NCI-H2196 (cell line): ENCODE results near the gene NIT2.
"Not testable (repeated sequence)": the region's sequence is repeated elsewhere in the genome, so short reads cannot be mapped to it uniquely, and the experiment has no call there.

Source experiments
- DNase-seq: peaks from one replicate; lab custom pipeline; 2025; ENCODE audit not compliant: unreplicated experiment; lab: John Stamatoyannopoulos, UW

Gene NIT2

DNA sequence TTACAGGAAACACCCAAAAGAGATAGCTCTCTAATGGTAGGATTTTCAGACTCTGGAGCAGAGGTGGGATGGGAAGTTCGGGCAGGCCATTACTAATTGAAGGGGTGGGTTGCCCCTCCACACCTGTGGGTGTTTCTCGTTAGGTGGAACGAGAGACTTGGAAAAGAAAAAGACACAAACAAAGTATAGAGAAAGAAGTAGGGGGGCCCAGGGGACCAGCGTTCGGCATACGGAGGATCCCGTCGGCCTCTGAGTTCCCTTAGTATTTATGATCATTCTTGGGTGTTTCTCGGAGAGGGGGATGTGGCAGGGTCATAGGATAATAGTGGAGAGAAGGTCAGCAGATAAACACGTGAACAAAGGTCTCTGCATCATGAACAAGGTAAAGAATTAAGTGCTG, 1.7 kb downstream of the NIT2 start:
- not testable (repeated sequence) for DNase-seq

DNA sequence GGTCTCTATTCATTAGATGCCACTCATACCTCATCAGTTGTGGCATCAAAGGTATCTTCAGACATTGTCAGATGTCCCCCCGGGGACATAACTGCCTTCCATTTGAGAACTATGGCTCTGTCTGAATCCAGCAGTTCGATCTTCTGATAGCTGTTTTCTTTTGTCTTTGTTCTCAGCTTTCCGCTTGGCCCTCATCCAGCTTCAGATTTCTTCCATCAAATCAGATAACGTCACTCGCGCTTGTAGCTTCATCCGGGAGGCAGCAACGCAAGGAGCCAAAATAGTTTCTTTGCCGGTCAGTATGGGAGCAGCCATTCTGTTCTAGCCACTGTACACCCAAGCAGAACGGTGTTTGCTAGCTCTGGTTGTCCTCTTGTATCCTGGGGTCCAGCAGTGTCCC, 4.4 kb downstream of the NIT2 start:
- DNase-seq: no peak

DNA sequence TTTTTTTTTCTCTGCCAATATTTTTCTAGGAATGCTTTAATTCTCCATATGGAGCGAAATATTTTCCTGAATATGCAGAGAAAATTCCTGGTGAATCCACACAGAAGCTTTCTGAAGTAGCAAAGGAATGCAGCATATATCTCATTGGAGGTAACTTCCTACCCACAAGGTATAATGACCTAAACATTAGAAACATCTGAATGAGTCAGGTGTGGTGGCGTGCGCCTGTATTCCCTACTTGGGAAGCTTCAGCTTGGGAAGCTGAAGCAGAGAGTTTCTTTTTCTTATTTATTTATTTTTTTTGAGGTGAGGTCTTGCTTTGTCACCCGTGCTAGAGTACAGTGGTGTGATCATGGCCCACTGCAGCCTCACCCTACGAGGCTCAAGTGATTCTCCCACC, 5.2 kb downstream of the NIT2 start:
- no peak for DNase-seq

DNA sequence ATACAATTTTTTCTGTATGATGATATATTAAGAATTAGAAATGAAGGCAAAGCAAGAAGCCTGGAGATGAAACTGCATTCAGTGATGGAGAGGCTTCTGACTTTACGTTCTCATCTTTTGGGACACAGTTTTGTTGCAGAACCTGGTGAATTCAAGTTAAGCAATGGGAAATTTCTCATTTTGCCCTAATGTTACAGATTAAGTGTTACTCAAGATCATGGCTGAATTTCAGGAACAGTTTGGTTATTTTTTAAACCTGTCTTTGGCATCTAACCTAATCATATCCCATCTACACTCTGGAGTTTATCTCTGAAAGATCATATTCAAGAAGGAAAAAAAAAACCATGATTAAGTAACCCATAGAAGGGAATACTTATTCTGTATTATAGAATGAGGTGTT, 6.0 kb downstream of the NIT2 start:
- no peak for DNase-seq

DNA sequence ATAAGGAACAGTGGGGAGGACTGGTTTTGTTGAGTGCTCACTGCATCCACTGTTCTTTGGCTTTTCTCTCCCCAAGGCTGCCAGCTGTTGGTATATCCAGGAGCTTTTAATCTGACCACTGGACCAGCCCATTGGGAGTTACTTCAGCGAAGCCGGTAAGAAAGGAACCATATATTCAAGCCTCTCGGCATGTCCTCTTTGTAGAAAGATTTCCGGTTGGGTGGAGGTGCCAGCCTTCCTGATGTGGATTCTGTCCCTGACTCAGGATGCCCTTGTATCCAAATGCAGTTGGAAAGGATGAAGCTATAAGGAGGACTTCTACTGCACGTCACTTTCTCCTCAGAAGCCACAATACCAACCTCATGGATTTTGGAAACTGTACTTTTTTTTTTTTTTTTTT, 14.2 kb downstream of the NIT2 start:
- DNase-seq: no peak

DNA sequence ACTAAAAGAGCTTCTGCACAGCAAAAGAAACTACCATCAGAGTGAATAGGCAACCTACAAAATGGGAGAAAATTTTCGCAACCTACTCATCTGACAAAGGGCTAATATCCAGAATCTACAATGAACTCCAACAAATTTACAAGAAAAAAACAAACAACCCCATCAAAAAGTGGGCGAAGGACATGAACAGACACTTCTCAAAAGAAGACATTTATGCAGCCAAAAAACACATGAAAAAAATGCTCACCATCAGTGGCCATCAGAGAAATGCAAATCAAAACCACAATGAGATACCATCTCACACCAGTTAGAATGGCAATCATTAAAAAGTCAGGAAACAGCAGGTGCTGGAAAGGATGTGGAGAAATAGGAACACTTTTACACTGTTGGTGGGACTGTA, 17.2 kb downstream of the NIT2 start:
- DNase-seq: not testable (repeated sequence)

DNA sequence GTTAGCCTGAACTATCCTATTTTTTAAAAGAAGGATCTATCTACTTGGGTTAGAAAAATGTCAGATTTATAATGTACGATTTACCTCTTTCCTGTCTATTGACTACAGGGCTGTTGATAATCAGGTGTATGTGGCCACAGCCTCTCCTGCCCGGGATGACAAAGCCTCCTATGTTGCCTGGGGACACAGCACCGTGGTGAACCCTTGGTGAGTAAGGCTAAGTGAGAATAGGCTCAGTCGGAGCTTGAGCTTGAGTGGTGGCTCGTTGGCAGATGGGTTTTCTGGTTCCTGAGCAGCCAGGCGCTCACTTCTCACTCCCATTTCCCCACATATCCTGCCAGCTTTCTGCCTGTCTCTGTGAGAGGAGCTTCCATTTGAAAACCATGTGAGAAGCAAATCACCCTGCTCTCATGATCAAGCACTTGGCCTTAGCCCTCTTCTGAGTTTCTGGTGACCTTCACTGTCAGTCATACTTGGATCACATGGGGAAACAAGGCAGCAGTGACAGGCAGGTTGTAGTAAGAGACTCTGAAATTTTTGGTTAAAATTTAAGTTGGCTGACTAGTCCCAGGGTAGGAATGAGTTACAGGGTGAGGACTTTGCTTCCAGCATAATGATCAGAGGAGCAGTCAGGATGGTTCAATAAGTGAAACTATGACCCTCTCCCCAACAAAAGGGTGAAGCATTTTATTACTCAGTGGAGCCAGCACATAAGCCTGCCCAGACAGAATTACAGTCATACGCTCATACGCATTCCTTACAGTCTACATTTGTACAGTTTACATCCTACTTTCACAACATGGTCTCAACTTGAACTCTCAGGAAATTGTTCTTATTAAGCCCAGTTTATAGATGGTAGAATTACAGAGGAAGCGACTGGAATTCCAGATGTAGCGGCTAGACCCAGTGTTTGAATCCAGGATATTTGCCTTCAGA, 18.0 kb downstream of the NIT2 start:
- DNase-seq: no peak

DNA sequence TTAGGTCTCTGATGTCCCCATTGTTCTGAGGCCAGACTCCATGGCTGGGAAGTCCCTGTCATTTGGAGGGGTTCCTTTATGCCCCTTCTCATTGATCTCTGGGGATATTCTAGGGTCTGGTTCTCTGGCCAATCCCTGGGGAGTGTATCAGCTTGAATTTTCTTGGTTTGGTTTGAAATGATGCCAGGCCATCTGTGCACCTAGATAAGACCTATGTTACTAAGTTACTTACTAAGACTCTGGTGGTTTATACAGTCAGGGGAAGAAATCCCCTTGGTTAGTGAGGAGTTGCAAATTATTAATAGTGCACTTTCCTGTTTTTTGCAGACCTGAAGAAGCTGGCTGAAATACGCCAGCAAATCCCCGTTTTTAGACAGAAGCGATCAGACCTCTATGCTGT, 20.3 kb downstream of the NIT2 start:
- DNase-seq: no peak

DNA sequence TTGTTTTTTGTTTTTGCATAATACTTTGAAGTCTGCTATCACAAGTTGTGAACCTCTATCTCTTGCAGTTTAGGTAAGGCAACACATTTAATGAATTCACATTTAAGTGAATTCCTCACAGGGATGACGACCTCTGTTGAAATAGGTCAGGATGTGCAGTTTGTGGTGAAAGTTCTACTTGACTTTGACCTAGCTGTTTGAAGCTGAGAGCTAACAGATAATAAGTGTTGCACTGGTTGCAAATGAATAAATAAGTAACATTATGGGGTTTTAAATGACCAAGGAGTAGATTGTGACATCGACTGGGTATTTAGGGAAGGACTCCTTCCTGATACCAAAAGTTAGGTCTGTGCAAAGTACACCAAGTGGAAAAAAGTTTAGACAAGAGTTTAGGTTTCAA, 23.9 kb downstream of the NIT2 start:
- no peak for DNase-seq

DNA sequence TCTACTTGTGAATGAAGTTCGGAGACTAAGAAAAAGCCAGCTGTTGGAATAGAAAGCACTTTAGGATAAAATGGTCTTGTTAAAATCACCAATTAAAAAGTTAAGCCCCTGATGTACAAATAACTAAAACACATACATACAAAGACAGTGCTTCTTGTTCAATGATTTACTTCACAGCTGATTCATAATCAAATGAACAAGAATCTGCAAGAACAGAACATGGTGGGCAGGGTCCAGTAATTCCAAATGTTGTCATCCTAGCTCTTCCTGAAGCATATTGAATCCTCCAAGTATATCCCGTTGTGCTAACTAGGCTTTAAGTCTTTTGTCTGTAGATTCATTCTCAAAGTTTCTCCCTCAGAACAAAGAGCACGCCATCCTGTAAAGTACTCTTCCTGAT, 24.5 kb downstream of the NIT2 start:
- DNase-seq: no peak

DNA sequence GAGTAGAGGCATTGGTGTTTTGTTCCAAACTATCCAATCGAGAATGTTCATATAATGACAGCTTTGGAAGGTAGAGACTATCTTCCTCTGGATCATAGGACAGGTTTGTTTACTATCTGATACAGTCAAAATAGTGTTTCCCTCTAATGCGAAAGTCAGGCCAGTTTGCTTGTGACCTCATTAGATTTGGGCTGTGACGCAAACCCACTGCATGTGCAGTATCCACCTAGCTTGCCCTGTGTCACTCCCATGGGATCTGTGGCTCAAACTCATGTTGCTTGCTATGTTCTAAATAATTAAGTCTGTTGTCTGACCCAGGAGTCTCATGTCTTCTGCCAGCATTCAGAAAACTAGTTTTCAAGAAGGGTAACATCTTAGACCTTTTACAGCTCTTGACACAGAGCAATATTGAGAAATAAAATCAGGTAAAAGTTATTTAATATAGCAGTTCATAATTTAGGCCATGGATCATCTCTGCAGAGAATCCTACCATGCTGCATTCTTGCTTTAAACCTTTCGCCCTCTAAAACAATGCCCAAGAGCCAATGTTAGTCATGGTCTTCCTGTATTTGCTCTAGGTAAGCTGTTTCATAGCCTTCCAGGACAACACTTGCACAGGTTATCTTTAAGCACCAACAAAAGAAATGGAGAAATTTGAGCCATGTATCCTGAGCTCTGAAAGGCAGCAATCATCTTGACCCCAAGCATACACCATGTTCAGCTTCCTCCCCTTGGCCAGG, 26.4 kb downstream of the NIT2 start:
- no peak for DNase-seq

DNA sequence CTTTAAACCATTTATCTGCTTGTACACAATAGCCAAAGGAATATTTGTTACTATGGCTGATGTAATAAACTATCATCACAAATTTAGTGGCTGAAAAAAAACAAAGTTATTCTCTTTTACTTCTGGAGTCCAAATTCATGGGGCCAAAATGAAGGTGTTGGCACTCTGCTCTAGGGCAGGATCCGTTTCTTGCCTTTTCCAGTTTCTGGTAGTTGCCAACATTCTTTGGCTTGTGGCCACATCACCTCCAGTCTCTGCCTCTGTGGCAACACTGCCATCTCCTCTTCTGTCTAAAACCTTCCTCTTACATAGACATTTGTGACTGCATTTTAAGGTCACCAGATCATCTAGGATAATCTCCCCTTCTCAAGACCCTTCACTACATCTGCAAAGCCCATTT, 27.3 kb downstream of the NIT2 start:
- DNase-seq: no peak

DNA sequence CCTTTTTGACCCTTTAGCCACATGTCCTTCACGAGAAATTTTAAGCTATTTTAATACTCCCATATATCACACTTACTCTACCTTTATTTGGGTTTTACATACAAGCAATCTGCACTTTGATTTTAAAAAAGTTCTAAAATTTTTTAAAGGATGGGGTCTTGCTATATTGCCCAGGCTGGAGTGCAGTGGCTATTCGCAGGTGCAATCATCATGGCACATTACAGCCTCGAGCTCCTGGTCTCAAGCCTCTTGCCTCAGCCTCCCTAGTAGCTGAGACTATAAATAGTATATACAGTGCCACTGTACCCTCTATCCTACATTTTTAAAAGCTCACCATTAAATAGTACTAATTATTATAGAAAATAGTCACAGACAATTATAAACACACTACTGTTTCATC, 29.9 kb downstream of the NIT2 start:
- DNase-seq: no peak

DNA sequence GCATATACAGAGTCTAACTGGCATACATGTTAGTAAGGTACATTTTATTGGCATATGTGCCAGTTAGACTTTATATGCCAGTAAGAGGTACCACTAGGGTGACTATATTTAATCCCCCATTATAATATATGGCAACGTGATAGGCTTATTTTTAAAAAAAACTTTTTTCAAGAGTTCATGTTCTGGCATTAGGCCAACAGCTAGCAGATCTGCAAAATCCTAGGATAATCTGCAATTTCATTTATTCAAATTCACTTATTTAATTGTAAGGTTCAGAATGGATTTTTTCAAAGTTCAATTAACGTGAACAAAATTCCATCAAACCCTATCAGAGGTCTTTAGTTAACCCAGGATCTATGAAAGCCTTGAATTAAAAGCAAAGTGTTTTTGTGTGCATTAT, 31.9 kb downstream of the NIT2 start:
- DNase-seq: no peak

DNA sequence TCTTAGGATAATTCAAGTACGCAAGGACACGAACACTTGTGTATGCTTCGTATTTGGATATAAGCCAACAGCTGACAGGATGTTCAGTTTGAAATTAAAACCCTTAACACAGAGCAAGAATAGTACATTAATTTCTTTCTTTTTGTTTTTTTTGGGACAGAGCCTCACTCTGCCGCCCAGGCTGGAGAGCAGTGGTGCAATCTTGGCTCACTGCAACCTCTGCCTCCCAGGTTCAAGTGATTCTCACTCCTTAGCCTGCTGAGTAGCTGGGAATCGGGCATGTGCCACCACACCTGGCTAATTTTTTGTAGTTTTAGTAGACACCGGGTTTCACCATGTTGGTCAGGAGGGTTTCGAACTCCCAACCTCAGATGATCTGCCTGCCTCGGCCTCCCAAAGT, 33.9 kb downstream of the NIT2 start:
- DNase-seq: no peak

DNA sequence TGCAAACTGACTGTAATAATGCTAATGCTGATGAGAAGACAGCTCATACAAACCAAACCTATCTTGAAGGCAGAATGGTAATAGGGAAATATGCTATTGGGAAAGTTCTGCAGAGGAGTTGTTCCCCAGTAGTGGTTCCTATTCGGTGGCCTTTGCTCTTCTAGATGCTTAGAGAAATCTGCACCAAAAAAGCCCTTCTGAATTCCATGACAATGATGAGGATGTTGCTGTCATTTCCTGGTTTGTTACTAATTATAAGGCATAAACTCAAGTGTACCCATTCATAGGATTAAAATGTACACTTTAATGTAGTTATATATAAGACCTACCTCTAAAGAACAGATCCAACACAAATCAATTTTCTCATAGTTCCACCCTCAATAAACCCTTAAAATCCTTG, 36.2 kb downstream of the NIT2 start:
- DNase-seq: no peak

DNA sequence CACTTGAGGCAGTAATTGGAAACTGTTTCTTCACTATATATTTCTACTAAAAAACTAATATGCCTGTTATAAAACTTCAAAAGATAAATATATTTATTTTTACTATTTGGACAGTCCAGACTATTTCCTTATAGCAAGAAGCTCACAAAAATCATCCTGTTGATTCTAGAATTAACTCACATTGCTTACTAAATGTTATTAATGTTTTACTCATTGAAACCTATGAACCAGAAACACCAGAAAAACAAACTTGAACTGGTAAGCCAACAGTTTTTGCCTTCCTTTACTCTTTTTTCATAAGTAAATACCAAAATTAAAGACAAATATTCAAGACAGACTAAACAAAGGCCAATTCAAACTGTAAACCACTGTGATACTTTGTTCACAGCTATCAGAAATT, 40.0 kb downstream of the NIT2 start:
- no peak for DNase-seq

DNA sequence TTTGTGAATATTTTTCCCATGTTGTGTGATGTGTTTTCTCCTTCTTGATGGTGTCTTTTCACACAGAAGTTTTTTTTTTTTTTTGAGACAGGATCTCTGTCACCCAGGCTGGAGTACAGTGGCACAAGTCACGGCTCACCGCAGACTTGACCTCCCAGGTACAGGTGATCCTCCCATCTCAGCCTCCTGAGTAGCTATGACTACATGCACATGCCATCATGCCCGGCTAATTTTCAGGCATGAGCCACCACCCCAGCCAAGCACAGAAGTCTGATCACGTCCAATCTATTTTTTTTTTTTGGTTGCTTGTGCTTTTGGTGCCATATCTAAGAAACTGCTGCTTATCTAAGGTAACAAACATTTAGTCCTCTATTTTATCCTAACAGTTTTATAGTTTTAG, 41.7 kb downstream of the NIT2 start:
- no peak for DNase-seq

DNA sequence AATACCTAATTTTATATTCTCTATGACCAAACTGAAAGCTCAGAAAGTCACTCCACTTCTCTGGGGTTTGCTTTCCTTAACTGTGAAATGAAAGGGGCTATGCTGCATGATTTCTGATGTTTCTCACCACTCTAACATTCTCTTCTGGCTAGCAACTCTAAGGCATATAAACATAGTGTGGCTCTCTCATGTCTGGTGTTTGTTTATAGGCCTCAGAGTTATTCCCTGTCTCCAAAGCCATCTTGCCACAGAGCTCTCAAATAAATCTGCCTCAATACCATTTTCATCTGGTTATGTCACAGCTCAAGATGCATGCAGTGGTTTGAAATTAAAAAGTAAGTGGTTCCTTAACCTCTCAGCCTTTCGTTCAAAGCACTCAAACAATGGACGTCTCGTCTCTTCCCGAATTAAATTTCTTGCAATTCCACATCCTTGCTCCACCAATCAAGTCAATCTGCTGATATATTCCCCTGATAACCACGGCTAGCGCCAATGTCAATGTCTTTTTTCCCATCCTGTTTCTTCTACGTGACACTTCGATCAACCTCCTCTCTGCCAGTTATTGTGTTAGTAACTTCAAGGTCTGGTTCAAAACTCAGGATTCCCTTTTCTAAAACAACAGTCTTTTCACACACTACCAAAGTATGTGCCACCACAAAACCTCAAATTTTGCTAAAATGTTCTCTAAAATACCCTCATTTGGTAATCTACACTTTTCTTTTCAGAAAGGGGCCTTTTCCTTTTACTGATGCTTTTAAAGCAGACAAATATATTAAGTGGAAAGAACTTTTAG, 50.4 kb downstream of the NIT2 start:
- no peak for DNase-seq

DNA sequence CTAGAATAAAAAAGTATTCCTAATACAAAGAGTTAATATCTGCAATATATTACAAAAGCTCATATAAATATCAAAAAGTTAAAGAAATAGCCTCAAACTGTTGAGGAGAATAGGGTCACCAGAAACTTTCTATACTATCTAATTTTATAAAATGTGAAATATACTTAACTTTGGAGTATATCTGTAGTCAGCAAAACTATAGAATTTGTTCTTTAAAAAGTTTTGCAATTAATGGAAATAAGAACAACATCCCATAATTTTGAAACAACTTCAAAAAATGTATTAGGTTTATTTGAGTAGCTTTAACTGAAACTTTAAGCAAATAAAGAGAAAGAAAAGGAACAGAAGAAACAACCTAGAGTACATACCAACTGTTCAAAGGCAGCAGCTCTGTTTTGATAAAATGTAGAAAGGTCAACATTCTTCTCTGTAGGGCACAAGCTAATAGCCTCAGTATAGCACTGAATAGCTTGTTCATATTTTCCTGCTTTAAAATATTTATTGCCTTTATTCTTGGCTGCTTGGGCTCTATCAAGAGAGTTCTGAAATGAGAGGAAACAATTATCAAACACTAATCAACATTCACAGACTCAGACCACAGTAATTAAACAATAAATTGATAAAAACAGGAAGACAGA, 52.0 kb downstream of the NIT2 start:
- DNase-seq: no peak

DNA sequence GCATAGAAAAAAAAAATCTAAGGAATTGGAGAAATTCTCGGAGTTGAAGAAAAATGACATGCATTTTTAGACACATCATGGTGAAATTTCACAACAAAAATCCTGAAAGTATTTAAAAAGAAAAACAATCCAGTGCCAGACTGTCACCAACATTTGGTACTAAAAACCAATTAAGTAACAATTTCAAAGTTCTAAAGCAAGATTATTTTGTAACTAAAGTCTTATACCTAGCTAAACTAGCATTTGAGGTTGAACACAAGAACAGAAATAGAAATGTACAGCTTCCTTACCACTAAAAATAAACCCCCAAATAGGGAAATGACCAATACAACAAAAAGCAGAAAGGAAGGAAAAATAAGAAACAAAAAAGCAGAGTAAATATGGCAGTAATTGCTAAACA, 54.5 kb downstream of the NIT2 start:
- DNase-seq: no peak
